Trophoblast cell (in vitro differentiated cells and primary cell): ENCODE measurements around the gene GNB2.

Experiments used
- DNase-seq, 2 donors: peaks; one replicate each; pipeline ENCODE4 v3.0.0-alpha.2; 2016
- H2AFZ ChIP-seq: 2 replicates; pipeline ENCODE4 v1.6.1; 2013; ENCODE audit warnings: low read length, moderate library complexity, mild to moderate bottlenecking; ENCODE audit not compliant: insufficient read depth, poor library complexity
- H2AK5ac ChIP-seq: 2 replicates; pipeline ENCODE4 v1.6.1; 2013; ENCODE audit warnings: mild to moderate bottlenecking, low read length
- H2BK120ac ChIP-seq: 2 replicates; pipeline ENCODE4 v1.6.1; 2013; ENCODE audit warnings: low read length, mild to moderate bottlenecking, moderate library complexity; ENCODE audit not compliant: insufficient read depth, poor library complexity
- H2BK12ac ChIP-seq: 2 replicates; pipeline ENCODE4 v1.6.1; 2013; ENCODE audit warnings: mild to moderate bottlenecking, low read length, moderate library complexity
- H2BK5ac ChIP-seq: 2 replicates; pipeline ENCODE4 v1.6.1; 2013; ENCODE audit warnings: low read length, low read depth, moderate library complexity, mild to moderate bottlenecking; ENCODE audit not compliant: poor library complexity
- H3K14ac ChIP-seq: 2 replicates; pipeline ENCODE4 v1.6.1; 2013; ENCODE audit warnings: mild to moderate bottlenecking, low read length
- H3K18ac ChIP-seq: 2 replicates; pipeline ENCODE4 v1.6.1; 2013; ENCODE audit warnings: mild to moderate bottlenecking, low read length
- H3K23ac ChIP-seq: 2 replicates; pipeline ENCODE4 v1.6.1; 2013; ENCODE audit warnings: low read length
- H3K27ac ChIP-seq: 2 replicates; pipeline ENCODE4 v1.5.1; 2013; ENCODE audit warnings: low read depth, mild to moderate bottlenecking, inconsistent platforms, low read length, moderate library complexity
- H3K27me3 ChIP-seq: 2 replicates; pipeline ENCODE4 v1.6.1; 2013; ENCODE audit warnings: inconsistent platforms, mild to moderate bottlenecking, low read length, moderate library complexity; ENCODE audit not compliant: insufficient read depth
- H3K36me3 ChIP-seq, 2 experiments: 1 replicate in 1 of 2; 2 replicates in 1 of 2; pipeline ENCODE4 v1.6.1; 2013; ENCODE audit warnings: low read length in 2 of 2, mild to moderate bottlenecking in 2 of 2, moderate library complexity in 1 of 2; ENCODE audit not compliant: insufficient read depth in 2 of 2, control insufficient read depth in 1 of 2
- H3K4ac ChIP-seq: 2 replicates; pipeline ENCODE4 v1.6.1; 2013; ENCODE audit warnings: low read depth, mild to moderate bottlenecking, low read length, moderate library complexity
- H3K4me1 ChIP-seq, 2 experiments: 1 replicate in 1 of 2; 2 replicates in 1 of 2; pipeline ENCODE4 v1.6.1; 2013; ENCODE audit warnings: low read length in 2 of 2, mild to moderate bottlenecking in 2 of 2, moderate library complexity in 1 of 2; ENCODE audit not compliant: insufficient read depth in 2 of 2, control insufficient read depth in 1 of 2
- H3K4me2 ChIP-seq: 2 replicates; pipeline ENCODE4 v1.6.1; 2013; ENCODE audit warnings: inconsistent platforms, mild to moderate bottlenecking, low read length, moderate library complexity
- H3K4me3 ChIP-seq: 2 replicates; pipeline ENCODE4 v1.5.1; 2013; ENCODE audit warnings: mild to moderate bottlenecking, low read depth, low read length, inconsistent platforms
- H3K79me1 ChIP-seq: one replicate; pipeline ENCODE4 v1.6.1; 2013; ENCODE audit warnings: low read length
- H3K79me2 ChIP-seq: 2 replicates; pipeline ENCODE4 v1.6.1; 2013; ENCODE audit warnings: low read length, mild to moderate bottlenecking; ENCODE audit not compliant: control insufficient read depth, insufficient read depth, poor library complexity
- H3K9ac ChIP-seq: 2 replicates; pipeline ENCODE4 v1.6.1; 2013; ENCODE audit warnings: mild to moderate bottlenecking, low read length
- H3K9me3 ChIP-seq: 2 replicates; pipeline ENCODE4 v1.6.1; 2013; ENCODE audit warnings: low read depth, mild to moderate bottlenecking, control low read depth, inconsistent platforms, low read length; ENCODE audit not compliant: insufficient read depth
- H4K12ac ChIP-seq: 2 replicates; pipeline ENCODE4 v1.6.1; 2013; ENCODE audit warnings: low read depth, mild to moderate bottlenecking, low read length, moderate library complexity
- H4K8ac ChIP-seq: 2 replicates; pipeline ENCODE4 v1.6.1; 2013; ENCODE audit warnings: low read depth, mild to moderate bottlenecking, low read length, moderate library complexity
- H4K91ac ChIP-seq: one replicate; pipeline ENCODE4 v1.6.1; 2013; ENCODE audit warnings: low read depth, mild to moderate bottlenecking, low read length, moderate library complexity
- WGBS: extraction: QIAGEN DNeasy Blood & Tissue Kit; methylation state at CpG from one replicate; pipeline ENCODE4 v1.1.7; 2013; ENCODE audit warnings: missing lambda C conversion rate; ENCODE audit not compliant: insufficient read length, insufficient coverage; ENCODE audit errors: extremely low coverage; 5-methylcytosine and 5-hydroxymethylcytosine counted together

GNB2 gene

GRCh38 chr7:100680576-100681271, 7.2 kb downstream of the GNB2 start:
- no peak overlapping the region for H3K23ac ChIP-seq
- no peak overlapping the region for H3K9ac ChIP-seq
- no peak overlapping the region for H3K14ac ChIP-seq
- DNase-seq = no peak
- H2BK5ac ChIP-seq = no peak overlapping the region
- H3K4ac ChIP-seq = no peak overlapping the region
- H4K8ac ChIP-seq = no peak overlapping the region
- H4K91ac ChIP-seq = no peak overlapping the region
- no peak overlapping the region for H3K18ac ChIP-seq
- H2BK120ac ChIP-seq = no peak overlapping the region
- H4K12ac ChIP-seq = no peak overlapping the region
- no peak overlapping the region for H2AFZ ChIP-seq
- H3K4me3 ChIP-seq = no peak overlapping the region
- H3K27me3 ChIP-seq = no peaks in the 10 kb centered on the region
- H3K4me1 ChIP-seq = peaks cover 0 to 2% of the 10 kb centered on the region in 2 experiments
- peaks cover 90 to 91% of the 10 kb centered on the region in 2 experiments for H3K36me3 ChIP-seq
- no peaks in the 10 kb centered on the region for H3K79me2 ChIP-seq
- H3K79me1 ChIP-seq = no peaks in the 10 kb centered on the region
- H3K4me2 ChIP-seq = no peak overlapping the region
- no peak overlapping the region for H2BK12ac ChIP-seq
- no peaks in the 10 kb centered on the region for H3K9me3 ChIP-seq
- WGBS = no CpG with 5 or more reads among the region's 18 CpGs
- H2AK5ac ChIP-seq = no peak overlapping the region
- no peak overlapping the region for H3K27ac ChIP-seq

GRCh38 chr7:100681491-100682227, 8.1 kb downstream of the GNB2 start:
- Histone ChIP-seq H2AFZ (no peak overlapping the region), H3K79me1 (no peaks in the 10 kb centered on the region), H3K9ac (no peak overlapping the region), H2BK12ac (no peak overlapping the region), H3K4me1 (no peaks in the 10 kb centered on the region), H3K27ac (no peak overlapping the region), H3K23ac (no peak overlapping the region), H4K91ac (no peak overlapping the region), H4K8ac (no peak overlapping the region), H3K4ac (no peak overlapping the region), H3K14ac (no peak overlapping the region), H3K18ac (no peak overlapping the region), H3K9me3 (no peaks in the 10 kb centered on the region), H2BK120ac (no peak overlapping the region), H4K12ac (no peak overlapping the region), H2BK5ac (no peak overlapping the region), H2AK5ac (no peak overlapping the region), H3K4me3 (no peak overlapping the region), H3K4me2 (no peak overlapping the region), H3K79me2 (no peaks in the 10 kb centered on the region), H3K36me3 (peaks cover 95 to 96% of the 10 kb centered on the region in 2 experiments), H3K27me3 (no peaks in the 10 kb centered on the region)
- no CpG with 5 or more reads among the region's 29 CpGs for WGBS
- DNase-seq = no peak

DNA sequence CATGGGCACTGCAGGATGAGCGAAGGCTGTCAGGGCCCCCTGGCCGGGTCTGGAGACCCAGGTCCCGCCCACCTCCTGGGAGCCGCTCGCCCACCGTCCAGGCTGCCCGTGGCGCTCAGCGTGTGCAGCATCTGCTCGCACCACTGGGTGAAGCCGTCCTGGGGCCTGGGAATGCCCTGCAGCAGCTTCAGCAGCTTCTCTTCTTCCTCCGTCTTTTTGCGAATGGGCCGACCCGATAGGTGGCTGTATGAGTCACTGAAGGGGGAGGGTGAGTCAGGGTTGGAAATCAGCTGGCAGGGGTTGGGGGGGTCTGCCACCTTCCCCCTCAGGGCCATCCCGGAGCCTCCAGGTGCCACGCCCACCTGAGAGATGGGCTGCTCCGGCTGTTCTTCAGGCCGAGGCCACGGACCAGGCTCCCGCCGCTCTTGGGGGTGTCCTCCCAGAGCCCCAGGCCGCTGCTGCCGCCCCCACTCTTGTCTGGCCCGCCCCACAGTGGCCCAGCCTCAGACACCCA, 8.7 kb downstream of the GNB2 start:
- no peak overlapping the region for H3K9ac ChIP-seq

DNA sequence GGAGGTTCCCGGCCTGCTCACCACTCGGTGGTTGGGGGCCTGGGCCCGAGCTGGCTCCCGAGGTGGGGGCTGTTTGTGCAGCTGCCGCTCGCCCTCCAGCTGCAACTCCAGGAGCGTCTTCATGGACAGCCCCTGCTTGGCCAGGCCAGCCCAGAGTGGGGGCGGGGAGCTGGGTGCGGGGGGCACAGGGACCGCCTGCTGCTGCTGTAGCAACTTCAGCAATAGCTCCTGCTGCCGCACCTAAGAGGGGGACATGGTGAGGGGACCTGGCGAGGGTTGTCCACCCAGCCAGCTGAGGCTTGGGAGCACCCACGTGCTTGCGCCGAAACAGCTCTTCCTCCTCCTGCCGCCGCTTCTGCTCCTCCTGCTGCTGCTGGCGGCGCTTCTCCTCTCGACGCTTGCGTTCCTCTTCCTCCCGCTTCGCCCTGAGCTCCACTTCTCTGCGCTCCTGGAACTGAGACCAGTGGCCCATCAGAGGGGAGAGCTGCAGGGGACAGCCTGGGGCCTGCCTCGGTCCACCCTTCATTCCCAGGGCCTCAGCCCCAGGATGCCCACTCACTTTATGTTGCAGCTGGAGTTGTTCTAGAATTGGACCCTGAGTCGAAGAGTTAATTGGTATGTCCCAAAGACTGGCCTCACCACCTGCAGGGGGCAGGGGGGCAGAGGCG, 9.6 kb downstream of the GNB2 start:
- H3K27me3 ChIP-seq = no peaks in the 10 kb centered on the region

More for the DNA sequence above, 8.7 kb downstream of the GNB2 start:
- H3K27me3 ChIP-seq = no peaks in the 10 kb centered on the region
- H3K14ac ChIP-seq = no peak overlapping the region
- H3K18ac ChIP-seq = no peak overlapping the region
- H4K12ac ChIP-seq = no peak overlapping the region
- H3K23ac ChIP-seq = no peak overlapping the region
- no CpG with 5 or more reads among the region's 25 CpGs for whole genome bisulfite sequencing
- H2AK5ac ChIP-seq = no peak overlapping the region
- no peak overlapping the region for H4K91ac ChIP-seq
- no peak overlapping the region for H3K4ac ChIP-seq
- no peak overlapping the region for H3K4me3 ChIP-seq
- peaks cover 95 to 96% of the 10 kb centered on the region in 2 experiments for H3K36me3 ChIP-seq
- no peak overlapping the region for H2BK120ac ChIP-seq
- no peaks in the 10 kb centered on the region for H3K79me1 ChIP-seq
- H2BK12ac ChIP-seq = no peak overlapping the region
- H2BK5ac ChIP-seq = no peak overlapping the region
- no peaks in the 10 kb centered on the region for H3K4me1 ChIP-seq
- no peak overlapping the region for H4K8ac ChIP-seq
- H3K9me3 ChIP-seq = no peaks in the 10 kb centered on the region
- H3K4me2 ChIP-seq = no peak overlapping the region
- H3K27ac ChIP-seq = no peak overlapping the region
- H2AFZ ChIP-seq = no peak overlapping the region
- DNase-seq = peak in 1 of 2 donors; percentile 47
- H3K79me2 ChIP-seq = no peaks in the 10 kb centered on the region

More for the DNA sequence above, 9.6 kb downstream of the GNB2 start:
- Histone ChIP-seq H3K4ac (no peak overlapping the region), H3K23ac (no peak overlapping the region), H3K27ac (no peak overlapping the region), H3K4me2 (no peak overlapping the region), H3K36me3 (peaks cover 95 to 96% of the 10 kb centered on the region in 2 experiments), H3K9ac (no peak overlapping the region), H3K14ac (no peak overlapping the region), H2BK12ac (no peak overlapping the region), H2AK5ac (no peak overlapping the region), H2BK120ac (no peak overlapping the region), H3K4me1 (no peaks in the 10 kb centered on the region), H4K12ac (no peak overlapping the region), H4K8ac (no peak overlapping the region), H3K79me2 (no peaks in the 10 kb centered on the region), H3K18ac (no peak overlapping the region), H2BK5ac (no peak overlapping the region), H3K9me3 (no peaks in the 10 kb centered on the region), H4K91ac (no peak overlapping the region), H2AFZ (no peak overlapping the region), H3K4me3 (no peak overlapping the region), H3K79me1 (no peaks in the 10 kb centered on the region)
- WGBS = no CpG with 5 or more reads among the region's 28 CpGs
- no peak for DNase-seq
